T-helper 1 cell treated with Interleukin-12 subunit alpha and Interleukin-12 subunit beta and Interleukin-4 antibody, amounts not matched to agents 30 ng/mL and 1 ng/mL, for 36 hours (primary cell): ENCODE measurements around the gene ANAPC15. TPM values are rescaled to one million over a fixed set of nuclear protein-coding genes. Genes with fewer than 3 reads are reported as not detected.

ENCODE experiments used
- intact Hi-C: fragments of 100-400 bp; cut with micrococcal nuclease; formaldehyde crosslinking; loops from one replicate; pipeline ENCODE4 v1.15.1; 2024
- total RNA-seq: library from RNA; stranded (reverse); gene quantifications from 2 replicates; pipeline ENCODE4 v1.2.3, GENCODE V29; 2022

Gene ANAPC15
- total RNA-seq, 1 donor from 2014 or later, result 46.0 TPM

GRCh38 chr11:72091292-72091691 lies 21.2 kb downstream of the ANAPC15 start:
- intact Hi-C loops, result loop anchor here (1.0 kb wide), 5 partner anchors 11 to 114 kb away; partner anchors contain the start of genes LAMTOR1, LRRC51 and NUMA1

- intact Hi-C loops, result no loop called here
Observed at GRCh38 chr11:72088076-72088808, 24.3 kb downstream of the ANAPC15 start.

DNA sequence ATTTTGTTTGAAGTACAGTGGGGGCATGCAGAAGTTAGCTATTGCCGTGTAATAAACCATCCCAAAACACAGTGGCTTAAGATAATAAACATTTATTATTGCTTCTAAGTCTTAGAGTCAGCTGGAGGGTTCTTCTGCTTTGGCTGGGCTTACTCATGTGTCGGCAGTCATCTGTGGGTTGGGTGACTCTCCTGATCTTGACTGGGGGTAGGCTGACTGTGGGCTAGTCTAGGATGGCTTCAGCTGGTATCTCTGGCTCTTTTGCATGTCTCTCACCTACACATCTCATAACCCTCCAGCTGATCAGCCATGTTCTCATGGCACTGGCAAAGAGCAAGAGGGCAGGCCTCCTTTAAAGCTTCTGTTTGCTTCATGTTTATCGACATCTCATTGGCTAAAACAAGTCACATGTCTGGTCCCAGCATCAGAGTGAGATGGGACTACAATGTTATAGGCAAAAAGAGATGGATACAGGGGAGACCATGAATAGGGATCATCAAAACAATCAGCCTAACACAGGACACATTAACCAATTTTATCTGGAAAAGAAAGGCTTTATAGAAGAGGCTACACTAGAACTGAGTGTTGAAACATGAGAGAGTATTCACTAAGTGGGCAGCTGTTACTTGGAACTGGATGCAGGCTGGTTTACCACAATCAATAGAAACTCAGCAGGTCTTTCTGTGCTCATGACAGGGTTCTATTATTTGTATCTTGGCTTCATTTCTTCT lies 26.7 kb downstream of the ANAPC15 start:
- intact Hi-C loops, result no loop called here

GRCh38 chr11:72084965-72085364 lies 27.5 kb downstream of the ANAPC15 start:
- intact Hi-C loops, result loop anchor here (5.0 kb wide), 1 partner anchor 1057 kb away; the partner anchor contains the start of gene FCHSD2

DNA sequence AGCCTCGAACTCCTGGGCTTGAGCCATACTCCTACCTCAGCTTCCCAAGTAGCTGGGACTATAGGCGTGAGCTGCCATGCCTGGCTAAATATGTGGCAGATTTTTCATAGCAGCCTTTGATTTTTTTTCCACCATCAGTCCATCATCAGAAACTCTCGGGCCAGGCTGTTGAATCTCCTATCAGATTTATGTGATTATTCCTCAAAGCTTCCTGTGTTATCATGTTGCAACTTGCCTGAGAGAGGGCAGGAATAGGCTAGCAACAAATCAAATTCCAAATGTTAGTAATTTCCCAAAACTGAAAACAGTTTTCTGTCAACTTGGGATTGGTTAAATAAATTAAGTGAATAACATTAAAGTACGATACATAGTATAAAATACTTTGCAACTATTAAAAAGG lies 28.4 kb downstream of the ANAPC15 start:
- intact Hi-C loops, result loop anchor here (5.0 kb wide), 1 partner anchor 1058 kb away; the partner anchor contains the start of gene FCHSD2

- intact Hi-C loops, result loop anchor here (5.0 kb wide), 1 partner anchor 1059 kb away; the partner anchor contains the start of gene FCHSD2
Observed at GRCh38 chr11:72083414-72083813, 29.1 kb downstream of the ANAPC15 start.

- intact Hi-C loops, result loop anchor here (2.0 to 5.0 kb wide), 3 partner anchors 633 to 1060 kb away; partner anchors contain the start of genes ATG16L2, DHCR7 and FCHSD2
Observed at GRCh38 chr11:72081821-72082453, 30.6 kb downstream of the ANAPC15 start.

- intact Hi-C loops, result loop anchor here (2.0 to 5.0 kb wide), 3 partner anchors 632 to 1061 kb away; partner anchors contain the start of genes ATG16L2, DHCR7 and FCHSD2
Observed at GRCh38 chr11:72081184-72081644, 31.3 kb downstream of the ANAPC15 start.

DNA sequence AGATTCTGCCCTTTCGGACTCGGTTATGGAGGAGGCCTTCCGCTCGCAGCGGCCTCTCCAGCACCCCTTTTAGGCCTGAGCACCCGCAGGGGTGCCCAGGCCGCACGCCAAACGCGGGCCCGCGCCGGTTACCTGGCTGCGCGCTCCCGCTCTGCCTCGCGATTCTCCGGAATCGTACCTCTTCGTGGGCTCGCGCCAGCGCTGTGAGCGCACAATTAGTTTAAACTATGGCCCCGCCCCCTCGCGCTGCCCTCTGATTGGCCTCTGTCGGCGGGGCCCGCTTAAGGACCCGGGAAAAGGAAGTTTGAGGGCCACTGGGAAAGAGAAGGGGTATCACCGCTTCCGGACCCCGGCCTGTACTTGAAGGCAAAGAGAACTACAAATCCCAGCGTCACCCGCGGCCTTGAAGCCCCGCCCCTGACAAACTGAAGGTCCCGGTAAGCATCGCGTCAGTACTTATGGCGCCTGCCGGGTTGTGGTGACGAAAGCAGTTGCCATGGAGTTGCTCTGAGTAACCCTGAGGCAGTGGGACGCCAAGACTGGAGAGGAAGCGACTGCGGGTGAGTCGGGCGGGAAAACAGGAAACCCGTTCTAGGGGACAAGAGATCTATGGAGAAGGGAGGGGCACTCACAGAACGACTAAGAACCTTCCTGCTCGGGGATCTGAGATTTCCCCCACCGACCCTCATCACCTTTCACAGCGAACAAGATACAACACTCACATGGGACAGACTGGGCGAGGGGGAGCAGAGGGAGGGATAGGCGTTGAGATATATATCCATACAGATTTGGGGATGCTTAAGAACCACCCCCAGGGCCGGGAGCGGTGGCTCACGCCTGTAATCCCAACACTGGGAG lies 31.9 kb downstream of the ANAPC15 start, which contains the start of the genes LRRC51 and NUMA1:
LRRC51 (plus strand) TSS at position 525 of the 858 bp plus-strand sequence. CDS start 8,234 bp downstream, outside the sequence.
NUMA1 (minus strand) TSS at position 217 of the 858 bp plus-strand sequence. CDS start 44,599 bp downstream, outside the sequence.
- intact Hi-C loops, result loop anchor here (1.0 to 5.0 kb wide), 12 partner anchors 11 to 1062 kb away; partner anchors contain the start of genes ANAPC15, ATG16L2, CLPB and DHCR7

DNA sequence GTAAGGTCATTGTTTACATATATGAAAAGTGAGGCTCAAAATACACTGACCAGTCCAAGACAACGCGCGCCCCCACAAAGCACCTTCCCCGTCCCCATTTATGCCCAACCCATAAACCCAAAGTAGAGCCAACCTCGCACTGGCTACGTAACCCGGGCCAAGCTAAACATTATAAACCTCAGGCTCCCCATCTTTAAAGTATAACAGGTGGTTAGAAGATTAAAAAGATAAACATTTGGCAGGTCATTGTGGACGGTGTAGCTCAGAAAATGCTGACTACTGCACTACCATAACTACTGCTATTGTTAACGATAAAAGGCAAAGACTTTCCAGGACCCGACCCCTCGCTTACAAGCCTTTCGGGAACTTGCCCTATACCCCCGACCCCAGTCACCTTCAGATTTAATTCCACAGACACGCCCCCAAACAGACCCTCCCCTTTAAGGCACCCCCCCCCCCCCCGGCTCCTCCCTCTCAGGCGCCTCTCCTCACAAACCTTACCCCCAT lies 32.6 kb downstream of the ANAPC15 start:
- intact Hi-C loops, result loop anchor here (1.0 to 5.0 kb wide), 12 partner anchors 11 to 1062 kb away; partner anchors contain the start of genes ANAPC15, ATG16L2, CLPB and DHCR7

DNA sequence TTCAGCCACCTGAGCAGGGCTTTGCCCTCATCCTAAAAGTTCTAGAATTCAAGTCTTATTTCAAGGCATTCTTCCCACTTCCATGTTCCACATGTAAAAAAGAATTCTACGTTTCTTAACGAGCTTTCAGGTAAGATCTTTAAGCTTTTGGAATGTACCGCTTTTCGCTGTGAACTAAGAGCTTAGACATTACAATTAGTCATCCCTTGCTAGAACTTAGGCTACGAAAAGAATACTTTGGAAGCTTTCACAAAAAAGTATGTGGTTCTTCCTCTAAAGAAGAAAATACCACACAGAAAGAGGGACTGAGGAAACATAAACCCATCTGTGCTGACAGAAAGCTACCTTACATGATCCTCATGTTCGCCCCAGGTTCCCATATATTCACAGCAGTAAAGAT lies 34.0 kb downstream of the ANAPC15 start:
- intact Hi-C loops, result no loop called here

GRCh38 chr11:72075756-72076155 lies 36.7 kb downstream of the ANAPC15 start:
- intact Hi-C loops, result no loop called here

DNA sequence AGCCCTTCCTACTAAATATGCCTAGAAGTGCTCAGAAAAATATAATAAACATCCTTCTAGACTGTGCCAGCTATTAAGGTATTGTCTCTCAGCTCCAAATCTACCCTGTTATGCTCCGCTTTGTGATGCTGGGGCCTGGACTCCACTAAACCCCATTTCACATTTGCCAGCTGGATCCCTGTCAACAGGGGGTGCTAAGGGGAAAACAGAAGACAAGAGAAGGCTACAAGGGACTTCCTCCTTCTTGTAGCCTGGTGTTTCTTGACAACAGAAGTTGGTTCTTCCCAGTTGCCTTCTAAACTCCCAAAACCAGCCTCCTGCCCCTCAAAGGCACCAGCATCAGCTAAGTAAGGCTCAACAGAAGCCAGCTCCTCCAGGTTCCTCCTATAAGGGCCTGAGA lies 37.4 kb downstream of the ANAPC15 start:
- intact Hi-C loops, result no loop called here

GRCh38 chr11:72072348-72072747 lies 40.1 kb downstream of the ANAPC15 start:
- intact Hi-C loops, result no loop called here

GRCh38 chr11:72070491-72070890 lies 42.0 kb downstream of the ANAPC15 start:
- intact Hi-C loops, result no loop called here

DNA sequence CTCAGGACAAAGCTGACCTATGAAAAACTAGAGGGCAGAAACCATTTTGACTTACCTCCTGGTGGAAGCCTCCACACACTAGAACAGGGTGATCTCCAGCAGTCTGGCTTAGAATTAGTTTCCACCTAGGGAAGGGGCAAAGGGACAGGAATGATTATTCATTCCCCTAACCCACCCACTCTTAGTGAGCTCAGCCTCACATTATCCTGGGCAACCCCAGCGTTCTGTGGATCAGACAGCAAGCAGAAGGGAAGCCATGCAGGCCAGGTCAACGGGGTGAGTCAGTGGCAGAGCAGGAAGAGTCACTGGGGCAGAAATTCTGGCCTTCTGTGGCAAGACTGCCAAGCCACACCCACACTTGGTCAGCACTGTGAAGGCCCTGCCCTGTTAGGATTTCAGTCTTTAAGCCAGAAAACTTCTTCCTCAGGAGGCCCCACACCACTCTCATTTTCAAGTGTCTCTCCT lies 42.7 kb downstream of the ANAPC15 start:
- intact Hi-C loops, result no loop called here

DNA sequence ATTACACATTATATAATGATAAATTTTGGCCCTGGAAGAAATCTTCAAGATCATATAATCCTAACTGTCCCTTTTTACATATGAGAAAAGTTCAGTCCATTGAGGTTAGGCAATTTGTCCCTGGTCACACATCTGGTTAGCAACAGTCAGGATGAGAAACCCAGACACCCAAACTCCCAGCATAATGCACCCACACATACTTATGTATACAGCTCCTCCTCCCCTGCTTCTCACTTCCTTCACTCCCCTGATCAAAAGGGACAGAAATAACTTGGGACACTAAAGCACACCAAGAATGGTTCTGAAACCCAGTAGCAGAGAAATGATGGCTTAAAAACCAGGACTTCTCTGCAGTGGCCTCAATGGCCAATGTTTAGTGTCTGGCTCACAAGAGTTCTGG lies 43.3 kb downstream of the ANAPC15 start:
- intact Hi-C loops, result no loop called here

- intact Hi-C loops, result no loop called here
Observed at GRCh38 chr11:72067676-72068075, 44.8 kb downstream of the ANAPC15 start.

GRCh38 chr11:72067266-72067665 lies 45.2 kb downstream of the ANAPC15 start:
- intact Hi-C loops, result no loop called here

DNA sequence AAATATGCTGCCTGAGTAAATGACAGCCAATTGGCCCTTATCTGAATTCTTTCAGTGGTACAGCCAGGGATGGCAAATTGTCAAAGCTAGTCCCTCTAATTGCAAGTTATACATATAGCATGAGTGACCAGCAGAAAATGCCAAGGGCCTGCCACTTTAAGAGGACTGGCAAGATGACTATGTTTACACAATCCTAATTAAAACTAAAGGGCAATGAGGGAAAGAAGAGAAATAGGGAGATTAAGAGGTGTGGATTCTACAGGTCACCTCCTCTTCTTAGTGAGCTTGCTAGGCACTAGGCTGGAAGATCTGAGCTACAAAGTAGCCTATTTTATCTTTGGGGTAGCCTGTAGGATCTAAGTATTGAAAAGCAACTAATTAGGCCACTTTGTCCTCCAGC lies 45.6 kb downstream of the ANAPC15 start:
- intact Hi-C loops, result no loop called here
